ENCODE data around the gene SMG5.

SMG5 gene

GRCh38 chr1:156293098-156293434 is 10.4 kb upstream of the SMG5 start:
- DNase-seq (ENCODE audit: low read depth) = no peak
- TF ChIP-seq, protein P1, sequence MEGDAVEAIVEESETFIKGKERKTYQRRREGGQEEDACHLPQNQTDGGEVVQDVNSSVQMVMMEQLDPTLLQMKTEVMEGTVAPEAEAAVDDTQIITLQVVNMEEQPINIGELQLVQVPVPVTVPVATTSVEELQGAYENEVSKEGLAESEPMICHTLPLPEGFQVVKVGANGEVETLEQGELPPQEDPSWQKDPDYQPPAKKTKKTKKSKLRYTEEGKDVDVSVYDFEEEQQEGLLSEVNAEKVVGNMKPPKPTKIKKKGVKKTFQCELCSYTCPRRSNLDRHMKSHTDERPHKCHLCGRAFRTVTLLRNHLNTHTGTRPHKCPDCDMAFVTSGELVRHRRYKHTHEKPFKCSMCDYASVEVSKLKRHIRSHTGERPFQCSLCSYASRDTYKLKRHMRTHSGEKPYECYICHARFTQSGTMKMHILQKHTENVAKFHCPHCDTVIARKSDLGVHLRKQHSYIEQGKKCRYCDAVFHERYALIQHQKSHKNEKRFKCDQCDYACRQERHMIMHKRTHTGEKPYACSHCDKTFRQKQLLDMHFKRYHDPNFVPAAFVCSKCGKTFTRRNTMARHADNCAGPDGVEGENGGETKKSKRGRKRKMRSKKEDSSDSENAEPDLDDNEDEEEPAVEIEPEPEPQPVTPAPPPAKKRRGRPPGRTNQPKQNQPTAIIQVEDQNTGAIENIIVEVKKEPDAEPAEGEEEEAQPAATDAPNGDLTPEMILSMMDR (conservative IDR thresholded peaks at IDR 0.05; ENCODE audit: control insufficient read depth, insufficient read depth, low read depth, low read length) = no peak
- H3K4me3 ChIP-seq (ENCODE audit: control insufficient read depth, low read depth, low read length) = no peak overlapping the region

GRCh38 chr1:156291226-156292061 is 8.8 kb upstream of the SMG5 start:
- TF ChIP-seq, protein P1 (conservative IDR thresholded peaks at IDR 0.05; ENCODE audit: control insufficient read depth, insufficient read depth, low read depth, low read length) = no peak
- DNase-seq (ENCODE audit: low read depth) = peak; percentile 82
- H3K4me3 ChIP-seq (ENCODE audit: control insufficient read depth, low read depth, low read length) = peak overlapping the region; percentile 66

GRCh38 chr1:156289857-156290256 is 7.2 kb upstream of the SMG5 start:
- TF ChIP-seq, protein P1 (conservative IDR thresholded peaks at IDR 0.05; ENCODE audit: control insufficient read depth, insufficient read depth, low read depth, low read length) = no peak
- DNase-seq (ENCODE audit: low read depth) = no peak
- no peak overlapping the region for H3K4me3 ChIP-seq (ENCODE audit: control insufficient read depth, low read depth, low read length)

DNA sequence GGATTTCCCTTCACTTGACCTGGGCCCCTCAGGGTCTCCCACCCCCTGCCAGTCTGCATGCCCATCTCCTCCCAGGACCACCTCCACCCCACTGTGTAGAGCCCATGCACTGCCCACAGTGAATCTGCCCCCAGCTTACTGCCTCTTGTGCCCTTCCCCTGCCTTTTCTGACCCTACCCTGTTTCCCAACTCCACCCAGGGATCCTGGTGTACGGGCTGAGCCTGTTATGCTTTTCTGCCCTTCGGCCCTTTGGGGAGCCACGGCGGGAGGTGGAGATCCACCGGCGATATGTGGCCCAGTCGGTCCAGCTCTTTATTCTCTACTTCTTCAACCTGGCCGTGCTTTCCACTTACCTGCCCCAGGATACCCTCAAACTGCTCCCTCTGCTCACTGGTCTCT is 3.4 kb upstream of the SMG5 start:
- TF ChIP-seq, protein P1 (conservative IDR thresholded peaks at IDR 0.05; ENCODE audit: control insufficient read depth, insufficient read depth, low read depth, low read length) = no peak
- no peak for DNase-seq (ENCODE audit: low read depth)
- no peak overlapping the region for H3K4me3 ChIP-seq (ENCODE audit: control insufficient read depth, low read depth, low read length)

DNA sequence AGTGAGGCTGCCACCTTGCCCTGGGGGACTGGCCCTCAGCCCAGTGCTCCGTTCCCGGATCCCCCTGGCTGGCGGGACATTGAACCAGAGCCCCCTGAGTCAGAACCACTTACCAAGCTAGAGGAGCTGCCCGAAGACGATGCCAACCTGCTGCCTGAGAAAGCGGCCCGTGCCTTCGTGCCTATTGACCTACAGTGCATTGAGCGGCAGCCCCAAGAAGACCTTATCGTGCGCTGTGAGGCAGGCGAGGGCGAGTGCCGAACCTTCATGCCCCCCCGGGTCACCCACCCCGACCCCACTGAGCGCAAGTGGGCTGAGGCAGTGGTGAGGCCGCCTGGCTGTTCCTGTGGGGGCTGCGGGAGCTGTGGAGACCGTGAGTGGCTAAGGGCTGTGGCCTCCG is 2.8 kb upstream of the SMG5 start:
- TF ChIP-seq, protein P1 (conservative IDR thresholded peaks at IDR 0.05; ENCODE audit: control insufficient read depth, insufficient read depth, low read depth, low read length) = no peak
- DNase-seq (ENCODE audit: low read depth) = no peak
- H3K4me3 ChIP-seq (ENCODE audit: control insufficient read depth, low read depth, low read length) = no peak overlapping the region

- H3K4me3 ChIP-seq (ENCODE audit: control insufficient read depth, low read depth, low read length) = no peak overlapping the region
- DNase-seq (ENCODE audit: low read depth) = peak; percentile 62
- TF ChIP-seq, protein P1 (conservative IDR thresholded peaks at IDR 0.05; ENCODE audit: control insufficient read depth, insufficient read depth, low read depth, low read length) = no peak
These were observed 2.1 kb upstream of the SMG5 start for GRCh38 chr1:156284757-156285156.

Data from fibroblast of mammary gland (primary cell).